GM21576 (cell line): ENCODE results near the gene ZNF223.

Experiments
- ATAC-seq: cut with Tn5 transposase; IDR thresholded peaks from one replicate; pipeline ENCODE4 v1.9.1; 2021; ENCODE audit warnings: mild to moderate bottlenecking, moderate library complexity; ENCODE audit not compliant: unreplicated experiment

Gene ZNF223

DNA sequence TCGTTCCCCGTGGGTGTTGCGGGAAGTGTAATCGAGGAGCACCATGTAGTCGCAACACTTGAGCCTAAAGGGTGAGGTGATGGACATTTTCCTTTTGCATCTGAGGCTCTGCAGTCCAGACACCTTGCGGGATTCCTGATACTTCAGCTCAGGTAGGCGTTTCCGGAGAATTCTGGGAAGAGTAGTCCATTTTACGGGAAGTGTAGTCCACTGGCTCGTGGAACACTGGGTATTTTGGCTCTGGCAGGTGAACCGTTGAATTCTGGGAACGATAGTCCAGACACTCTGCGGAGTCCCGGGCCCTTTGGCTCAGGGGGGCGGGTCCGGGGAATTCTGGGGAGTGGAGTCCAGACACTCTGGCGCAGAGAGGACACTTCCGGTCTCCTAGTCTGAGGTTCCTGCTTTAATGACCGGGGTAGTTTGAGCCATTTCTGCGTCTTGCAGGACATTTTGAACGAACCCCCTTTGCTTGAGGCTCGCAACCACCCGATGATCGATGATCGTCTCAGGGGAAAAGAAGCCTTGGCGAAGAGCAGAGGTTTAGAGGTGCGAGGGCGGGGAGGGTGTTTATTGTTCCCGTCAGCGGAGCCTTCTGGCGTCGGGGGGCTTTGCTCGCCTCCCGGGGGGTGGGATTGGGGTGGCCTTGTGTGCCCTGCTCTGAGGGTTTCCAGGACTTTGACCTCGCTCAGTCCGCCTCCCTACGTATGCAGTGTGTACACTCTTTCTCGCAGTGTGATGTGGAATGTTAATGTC lies at the start of gene ZNF223:
TSS of gene ZNF223 (plus strand) at position 387 of the 753 bp plus-strand sequence. CDS start 3,141 bp downstream, outside the sequence.
- peak; percentile 55 for ATAC-seq

DNA sequence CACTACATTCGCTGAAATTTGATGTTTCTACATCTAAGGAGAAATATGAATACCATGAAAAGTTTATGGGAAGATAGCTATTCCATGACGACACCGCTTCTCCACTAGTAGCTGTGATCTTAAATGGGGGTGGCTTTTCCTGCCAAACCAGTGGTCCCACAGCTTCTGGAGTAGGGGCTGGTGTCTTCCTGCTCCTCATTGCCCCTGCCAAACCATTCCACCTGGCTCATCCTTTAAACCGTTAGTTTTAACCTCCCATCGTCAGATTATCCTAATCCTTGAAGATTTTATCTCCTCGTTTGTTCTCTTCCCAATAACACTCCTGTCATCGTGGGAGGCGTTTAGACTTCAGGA lies 49.6 kb upstream of the ZNF223 start:
- no peak for ATAC-seq

DNA sequence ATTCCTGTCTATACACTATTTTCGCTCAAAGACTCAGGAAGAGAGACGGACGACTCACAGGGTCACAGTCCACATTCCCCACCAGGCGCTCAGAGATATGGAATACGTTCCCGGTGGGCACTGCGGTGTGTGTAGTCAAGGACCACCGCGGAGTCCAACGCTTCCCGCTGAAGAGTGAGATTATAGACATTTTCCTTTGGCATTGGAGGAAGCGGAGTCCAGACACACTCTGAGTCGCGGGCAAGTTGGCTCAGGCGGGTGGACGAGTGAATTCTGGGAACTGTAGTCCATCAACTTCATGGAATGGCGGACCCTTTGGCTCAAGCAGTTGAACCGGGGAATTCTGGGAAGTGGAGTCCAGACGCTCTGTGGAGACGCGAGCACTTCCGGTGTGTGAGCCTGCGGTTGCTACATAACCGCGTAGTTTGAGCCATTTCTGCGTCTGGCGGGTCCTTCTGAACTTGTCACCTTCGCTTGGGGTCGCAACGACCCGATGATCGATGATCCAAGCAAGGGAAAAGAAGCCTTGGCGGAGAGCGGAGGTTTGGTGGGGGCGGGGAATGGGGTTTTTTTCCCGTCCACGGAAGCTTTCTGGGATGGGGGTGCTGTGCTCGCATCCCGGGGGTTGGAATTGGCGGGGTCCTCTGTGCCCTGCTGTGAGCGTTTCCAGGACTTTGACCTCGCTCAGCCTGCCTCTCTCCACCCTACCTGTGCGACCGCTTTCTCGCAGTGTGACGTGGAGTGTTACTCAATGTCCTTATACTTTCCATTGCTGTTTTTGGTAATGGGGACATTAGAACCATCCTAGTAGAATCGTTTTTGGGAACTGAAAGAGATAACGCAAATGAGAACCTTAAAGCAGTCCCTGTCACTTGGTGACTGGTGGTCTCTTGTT lies 49.0 kb upstream of the ZNF223 start, which contains the start of gene ZNF230:
TSS of gene ZNF230 (plus strand) at position 392 of the 895 bp plus-strand sequence. CDS start 4,122 bp downstream, outside the sequence.
- ATAC-seq: peak; percentile 96

DNA sequence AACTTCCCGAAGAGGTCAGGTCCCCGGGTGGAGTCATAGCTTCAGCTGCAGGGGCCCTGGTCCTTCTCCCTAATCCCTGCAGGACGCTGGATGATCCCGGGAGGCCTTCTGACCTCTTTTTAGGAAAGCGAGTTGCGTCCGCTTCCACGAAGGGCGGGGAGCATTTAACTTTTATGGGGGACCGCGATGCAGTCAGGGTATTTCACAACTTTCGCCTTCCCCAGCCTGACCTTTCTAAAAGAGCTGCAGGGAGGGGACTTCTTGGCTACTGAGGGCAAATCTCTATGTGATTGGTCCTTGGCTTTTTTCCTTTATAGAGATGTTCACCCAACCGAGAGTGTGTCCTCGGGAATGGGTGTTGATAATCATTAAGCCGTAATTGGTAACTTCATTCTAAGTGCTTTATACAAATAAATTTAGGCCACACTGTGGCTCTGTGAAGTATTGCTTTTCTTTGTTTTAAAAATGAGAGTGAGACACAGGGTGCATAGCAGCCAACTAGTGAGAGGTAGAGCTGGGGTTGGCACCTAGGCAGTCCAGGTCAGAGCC lies 48.3 kb upstream of the ZNF223 start:
- ATAC-seq: no peak

- no peak for ATAC-seq
These were observed 45.9 kb upstream of the ZNF223 start for GRCh38 chr19:44005973-44006372.

- no peak for ATAC-seq
These were observed 44.4 kb upstream of the ZNF223 start for GRCh38 chr19:44007473-44007872.

- no peak for ATAC-seq
These were observed 41.4 kb upstream of the ZNF223 start for GRCh38 chr19:44010468-44010867.

- no peak for ATAC-seq
These were observed 32.3 kb upstream of the ZNF223 start for GRCh38 chr19:44019498-44019897.

DNA sequence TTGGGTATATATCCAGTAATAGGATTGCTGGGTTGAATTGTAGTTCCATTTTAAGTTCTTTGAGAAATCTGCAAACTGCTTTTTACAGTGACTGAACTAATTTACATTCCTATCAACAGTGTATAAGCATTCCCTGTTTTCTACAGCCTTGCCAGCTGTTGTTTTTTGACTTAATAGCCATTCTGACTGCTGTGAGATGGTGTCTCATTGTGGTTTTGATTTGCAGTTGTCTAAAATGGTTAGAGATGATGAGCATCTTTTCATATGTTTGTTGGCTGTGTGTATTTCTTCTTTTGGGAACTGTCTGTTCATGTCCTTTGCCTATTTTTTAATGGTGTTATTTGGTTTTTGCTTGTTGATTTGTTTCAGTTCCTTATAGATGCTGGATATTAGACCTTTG lies 30.6 kb upstream of the ZNF223 start:
- no peak for ATAC-seq

DNA sequence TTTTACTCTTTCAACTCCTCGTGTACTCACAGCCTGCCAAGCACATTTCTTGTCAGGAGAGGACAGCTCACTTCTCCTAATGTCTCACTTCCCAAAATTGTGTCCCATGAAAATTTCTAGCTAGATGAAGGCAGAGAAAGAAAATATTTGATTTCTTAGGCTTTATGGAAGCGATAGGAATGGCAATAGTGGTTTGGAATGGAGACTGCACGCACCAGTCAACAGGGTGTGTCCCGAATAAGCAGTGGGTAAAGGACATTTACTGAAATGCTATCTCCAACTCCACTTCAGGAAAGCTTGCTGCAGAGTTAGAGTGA lies 27.0 kb upstream of the ZNF223 start:
- no peak for ATAC-seq

- ATAC-seq: peak; percentile 86
These were observed 26.5 kb upstream of the ZNF223 start, which contains the start of gene ZNF222 for GRCh38 chr19:44025217-44025936. Gene ZNF222 (plus strand): TSS chr19:44025379. CDS start chr19:44025437, 58 bp downstream.

- ATAC-seq: no peak
These were observed 25.2 kb upstream of the ZNF223 start for GRCh38 chr19:44026622-44027021.

DNA sequence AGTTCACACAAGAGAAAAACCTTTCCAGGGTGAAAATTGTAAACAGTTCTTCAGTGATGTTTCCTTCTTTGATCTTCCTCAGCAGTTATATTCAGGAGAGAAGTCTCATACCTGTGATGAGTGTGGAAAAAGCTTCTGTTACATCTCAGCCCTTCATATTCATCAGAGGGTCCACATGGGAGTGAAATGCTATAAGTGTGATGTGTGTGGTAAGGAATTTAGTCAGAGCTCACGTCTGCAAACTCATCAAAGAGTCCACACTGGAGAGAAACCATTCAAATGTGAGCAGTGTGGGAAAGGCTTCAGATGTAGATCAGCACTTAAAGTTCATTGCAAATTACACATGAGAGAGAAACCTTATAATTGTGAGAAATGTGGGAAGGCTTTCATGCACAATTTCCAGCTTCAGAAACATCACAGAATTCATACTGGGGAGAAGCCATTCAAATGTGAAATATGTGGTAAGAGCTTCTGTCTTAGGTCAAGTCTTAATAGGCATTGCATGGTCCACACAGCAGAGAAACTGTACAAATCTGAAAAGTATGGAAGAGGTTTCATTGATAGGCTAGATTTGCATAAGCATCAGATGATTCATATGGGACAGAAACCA lies 19.7 kb upstream of the ZNF223 start:
- no peak for ATAC-seq

- no peak for ATAC-seq
These were observed 9.7 kb upstream of the ZNF223 start for GRCh38 chr19:44042147-44042546.

- peak; percentile 17 for ATAC-seq
These were observed 841 bp upstream of the ZNF223 start for GRCh38 chr19:44050740-44051649.

- no peak for ATAC-seq
These were observed 4.0 kb downstream of the ZNF223 start for GRCh38 chr19:44055870-44056269.

- no peak for ATAC-seq
These were observed 7.4 kb downstream of the ZNF223 start for GRCh38 chr19:44059229-44059628.

- ATAC-seq: no peak
These were observed 9.2 kb downstream of the ZNF223 start for GRCh38 chr19:44061038-44061437.

DNA sequence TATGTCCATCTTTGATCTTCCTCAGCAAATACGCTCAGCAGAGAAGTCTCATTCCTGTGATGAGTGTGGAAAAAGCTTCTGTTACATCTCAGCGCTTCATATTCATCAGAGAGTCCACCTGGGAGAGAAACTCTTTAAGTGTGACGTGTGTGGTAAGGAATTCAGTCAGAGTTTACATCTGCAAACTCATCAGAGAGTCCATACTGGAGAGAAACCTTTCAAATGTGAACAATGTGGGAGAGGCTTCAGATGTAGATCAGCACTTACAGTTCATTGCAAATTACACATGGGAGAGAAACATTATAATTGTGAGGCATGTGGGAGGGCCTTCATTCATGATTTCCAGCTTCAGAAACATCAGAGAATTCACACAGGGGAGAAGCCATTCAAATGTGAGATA lies 14.5 kb downstream of the ZNF223 start:
- no peak for ATAC-seq

- ATAC-seq: no peak
These were observed 17.6 kb downstream of the ZNF223 start for GRCh38 chr19:44069415-44069814.
